Heart left ventricle (tissue), 16 donors: ENCODE measurements around the gene DLGAP4. TPM values are rescaled to one million over a fixed set of nuclear protein-coding genes. Genes with fewer than 3 reads are reported as not detected.

ENCODE experiments used
- ATAC-seq, 4 donors: fragments of 200-7000 bp; cut with Tn5 transposase; one replicate each; pipeline ENCODE4 v1.9.1; 2020 to 2022; ENCODE audit warnings: moderate library complexity in 4 of 4, mild to moderate bottlenecking in 3 of 4, moderate number of reproducible peaks in 1 of 4
- DNase-seq, 5 donors: peaks; one replicate each; pipeline ENCODE4 v3.0.0-alpha.2; 2020
- H3K27ac ChIP-seq, 12 donors: fragments of 200-600 bp; sonication (generic) in 4 of 12; one replicate each; pipeline versions ENCODE4 v1.5.0 to v1.8.0; 2016 to 2022; ENCODE audit warnings: mild to moderate bottlenecking in 2 of 12
- H3K27me3 ChIP-seq, 9 donors: fragments of 200-600 bp; sonication (generic) in 2 of 9; one replicate each; pipeline versions ENCODE4 v1.5.1 to v1.8.0; 2016 to 2022; ENCODE audit warnings: mild to moderate bottlenecking in 3 of 9
- H3K36me3 ChIP-seq, 9 donors: fragments of 200-600 bp; sonication (generic) in 2 of 9; one replicate each; pipeline versions ENCODE4 v1.5.0 to v1.8.0; 2018 to 2022; ENCODE audit warnings: mild to moderate bottlenecking in 2 of 9
- H3K4me1 ChIP-seq, 12 donors: fragments of 200-600 bp; sonication (generic) in 4 of 12; one replicate each; pipeline versions ENCODE4 v1.5.0 to v1.8.0; 2016 to 2022; ENCODE audit warnings: mild to moderate bottlenecking in 3 of 12
- H3K4me3 ChIP-seq, 12 donors: fragments of 200-600 bp; sonication (generic) in 4 of 12; one replicate each; pipeline versions ENCODE4 v1.5.0 to v1.8.0; 2017 to 2022; ENCODE audit warnings: mild to moderate bottlenecking in 9 of 12, moderate library complexity in 4 of 12
- H3K9me3 ChIP-seq, 12 donors: fragments of 200-600 bp; sonication (generic) in 4 of 12; one replicate each; pipeline versions ENCODE4 v1.5.0 to v1.8.0; 2016 to 2022; ENCODE audit warnings: mild to moderate bottlenecking in 1 of 12
- CTCF ChIP-seq, 12 donors: fragments of 200-600 bp; sonication (generic) in 4 of 12; IDR thresholded peaks; one replicate each; pipeline versions ENCODE4 v1.5.0 to v1.8.0; 2018 to 2022; ENCODE audit warnings: antibody characterized with exemption in 12 of 12, mild to moderate bottlenecking in 5 of 12
- POLR2A ChIP-seq, 2 donors: fragments of 450-650 bp; IDR thresholded peaks; one replicate each; pipeline ENCODE4 v1.6.1; 2017; ENCODE audit warnings: antibody characterized with exemption in 2 of 2, mild to moderate bottlenecking in 2 of 2, moderate library complexity in 2 of 2
- WGBS, 4 donors: extraction: QIAGEN DNeasy Blood & Tissue Kit in 2 of 4; methylation state at CpG; one replicate each; pipeline versions ENCODE4 v1.1.5 to v1.1.7; 2013 to 2018; 5-methylcytosine and 5-hydroxymethylcytosine counted together
- intact Hi-C, 10 donors: fragments of 100-400 bp; cut with DNase I; formaldehyde crosslinking; loops; one replicate each; pipeline versions ENCODE4 v1.11.1 to v1.14.2; 2022
- polyA plus RNA-seq, 2 donors: library from polyadenylated mRNA; stranded (reverse); fragments of 200-250 nt; gene quantifications; one replicate each; pipeline ENCODE4 v1.2.3, GENCODE V29; 2013
- total RNA-seq, 9 donors: library from RNA; depleted of rRNA in 2 of 9; stranded (reverse); fragments of >200 nt in 2 of 9; fragmentation: NEBNext Ultra II Directional in 3 of 9; extraction: Animal tissue kit (Norgen Biotek cat#: 25700) in 3 of 9; gene quantifications; one replicate each; pipeline versions ENCODE4 v1.1.0 to v1.2.4, GENCODE V29; 2016 to 2023
- donor health status: ischemic (EF 13 %, LVEDD 7.1; RV severe dilation, severe dysfunction).
- donor health status: healthy with polysubstance abuse.
- donor health status: DM: no; HTN: yes; CAD: no.
- donor health status: DM: no; HTN: no; CAD: no.
- donor health status: ischemic (EF 25% LVEDD 6.9; RV normal size, moderate dysfunction).
- donor health status: ischemic (EF 25% LVEDD 5.7; RV mildly dilated, moderate dysfunction).
- donor health status: healthy.
- donor health status: DM: yes; HTN: yes; CAD: no.
- donor health status: ischemic (EF 35%, LVEDD 5.7; RV mildly dilated, moderate dysfunction).
- donor health status: nonischemic (EF 11% LVEDD 7.7; RV severe dilation, severe dysfunction).
- donor health status: DM: yes; HTN: yes; CAD: no.
- donor health status: PGD.
- donor health status: ischemic (EF 29% LVEDD 5.4; RV normal size, mild dysfunction).
- donor health status: nonischemic (EF 23%, LVEDD 6.1; RV moderate dilation, normal function).

DLGAP4 gene
- total and polyA plus RNA-seq, 11 donors, result 25.6 to 76.7 (median 55.1) TPM

- no peaks in the 10 kb centered on the region for H3K4me1 ChIP-seq
- H3K4me3 ChIP-seq, result no peak overlapping the region
- peaks cover 0 to 45% (median 9%) of the 10 kb centered on the region in 9 donors for H3K27me3 ChIP-seq
- H3K36me3 ChIP-seq, result no peaks in the 10 kb centered on the region
- intact Hi-C loops, result no loop called here
- no peak overlapping the region for H3K27ac ChIP-seq
- DNase-seq, result no peak
- no peak for TF ChIP-seq POLR2A (IDR thresholded peaks at IDR 0.05)
- TF ChIP-seq CTCF (IDR thresholded peaks at IDR 0.05), result no peak
- H3K9me3 ChIP-seq, result no peaks in the 10 kb centered on the region
- ATAC-seq, result no peak
- WGBS, 4 donors, result 65 to 74% (median 69%) methylated on average over 5 of the region's 5 CpGs
Observed at GRCh38 chr20:36279362-36279761, 26.8 kb upstream of the DLGAP4 start.

- WGBS, 4 donors, result 58 to 71% (median 67%) methylated on average over 6 of the region's 6 CpGs
- intact Hi-C loops, result no loop called here
- ATAC-seq, result no peak
Observed at GRCh38 chr20:36279776-36280175, 26.4 kb upstream of the DLGAP4 start.

GRCh38 chr20:36281785-36282380 lies 24.3 kb upstream of the DLGAP4 start:
- no peaks in the 10 kb centered on the region for H3K4me1 ChIP-seq
- no peak for ATAC-seq
- peaks cover 0 to 31% (median 7%) of the 10 kb centered on the region in 9 donors for H3K27me3 ChIP-seq
- TF ChIP-seq CTCF (IDR thresholded peaks at IDR 0.05), result no peak
- TF ChIP-seq POLR2A (IDR thresholded peaks at IDR 0.05), result no peak
- H3K27ac ChIP-seq, result no peak overlapping the region
- 78 to 88% (median 83%) methylated on average over 10 of the region's 10 CpGs for WGBS, 4 donors
- no peak overlapping the region for H3K4me3 ChIP-seq
- H3K9me3 ChIP-seq, result no peaks in the 10 kb centered on the region
- intact Hi-C loops, result no loop called here
- no peaks in the 10 kb centered on the region for H3K36me3 ChIP-seq
- DNase-seq, result no peak

More at GRCh38 chr20:36279776-36280175, 26.4 kb upstream of the DLGAP4 start:
- H3K4me3 ChIP-seq, result no peak overlapping the region
- no peak overlapping the region for H3K27ac ChIP-seq
- H3K36me3 ChIP-seq, result no peaks in the 10 kb centered on the region
- DNase-seq, result no peak
- no peaks in the 10 kb centered on the region for H3K4me1 ChIP-seq
- peaks cover 0 to 41% (median 6%) of the 10 kb centered on the region in 9 donors for H3K27me3 ChIP-seq
- TF ChIP-seq CTCF (IDR thresholded peaks at IDR 0.05), result no peak
- no peak for TF ChIP-seq POLR2A (IDR thresholded peaks at IDR 0.05)
- H3K9me3 ChIP-seq, result no peaks in the 10 kb centered on the region

GRCh38 chr20:36284751-36285150 lies 21.4 kb upstream of the DLGAP4 start:
- H3K36me3 ChIP-seq, result no peaks in the 10 kb centered on the region
- 74 to 91% (median 89%) methylated on average over 5 of the region's 5 CpGs for WGBS, 4 donors
- DNase-seq (no peak), ATAC-seq (no peak)
- no peak overlapping the region for H3K27ac ChIP-seq
- no peak for TF ChIP-seq POLR2A (IDR thresholded peaks at IDR 0.05)
- TF ChIP-seq CTCF (IDR thresholded peaks at IDR 0.05), result no peak
- H3K4me3 ChIP-seq, result no peak overlapping the region
- intact Hi-C loops, result no loop called here
- no peaks in the 10 kb centered on the region for H3K4me1 ChIP-seq
- H3K27me3 ChIP-seq, result peaks cover 0 to 15% (median 0%) of the 10 kb centered on the region in 9 donors
- peaks cover 0 to 8% (median 0%) of the 10 kb centered on the region in 12 donors for H3K9me3 ChIP-seq
